Esophagus squamous epithelium (tissue), 5 donors: ENCODE measurements around the gene IL22RA1. TPM values are rescaled to one million over a fixed set of nuclear protein-coding genes. Genes with fewer than 3 reads are reported as not detected.

Source experiments
- DNase-seq: peaks from one replicate; lab custom pipeline; 2025; lab: John Stamatoyannopoulos, UW
- H3K27ac ChIP-seq, 4 donors: fragments of 200-600 bp; sonication (generic); one replicate each; pipeline ENCODE4 v1.5.1; 2016 to 2019; ENCODE audit warnings: mild to moderate bottlenecking in 1 of 4
- H3K27me3 ChIP-seq, 4 donors: fragments of 200-600 bp; sonication (generic); 1 replicate in 3 of 4; 2 replicates in 1 of 4; pipeline versions ENCODE4 v1.5.1 to v1.6.0; 2017 to 2021; ENCODE audit warnings: antibody characterized with exemption in 1 of 4
- H3K36me3 ChIP-seq, 3 donors: fragments of 200-600 bp; sonication (generic); one replicate each; pipeline ENCODE4 v1.5.1; 2016 to 2019
- H3K4me1 ChIP-seq, 3 donors: fragments of 200-600 bp; sonication (generic); one replicate each; pipeline ENCODE4 v1.5.1; 2017 to 2019
- H3K4me3 ChIP-seq, 4 donors: fragments of 200-600 bp; sonication (generic); 1 replicate in 3 of 4; 2 replicates in 1 of 4; pipeline ENCODE4 v1.5.1; 2016 to 2019; ENCODE audit warnings: mild to moderate bottlenecking in 2 of 4, moderate library complexity in 1 of 4
- H3K9me3 ChIP-seq, 3 donors: fragments of 200-600 bp; sonication (generic); one replicate each; pipeline ENCODE4 v1.5.1; 2016 to 2019
- CTCF ChIP-seq, 6 experiments: fragments of 450-650 bp in 4 of 6; fragments of 200-600 bp in 2 of 6; sonication (generic) in 2 of 6; IDR thresholded peaks; one replicate each; pipeline ENCODE4 v1.5.1; 2016 to 2019; ENCODE audit warnings: antibody characterized with exemption in 6 of 6, mild to moderate bottlenecking in 4 of 6, moderate library complexity in 4 of 6
- POLR2A ChIP-seq, 4 donors: fragments of 450-650 bp; IDR thresholded peaks; one replicate each; pipeline ENCODE4 v1.6.1; 2017; ENCODE audit warnings: antibody characterized with exemption in 4 of 4, mild to moderate bottlenecking in 4 of 4, moderate library complexity in 3 of 4
- WGBS, 2 donors: methylation state at CpG; one replicate each; pipeline ENCODE4 v1.1.5; 2018; 5-methylcytosine and 5-hydroxymethylcytosine counted together
- intact Hi-C: fragments of 100-400 bp; cut with DNase I; formaldehyde crosslinking; loops from one replicate; pipeline ENCODE4 v1.15.0; 2022
- total RNA-seq, 4 donors: library from RNA; depleted of rRNA; stranded (reverse); fragments of >200 nt; gene quantifications; one replicate each; pipeline ENCODE4 v1.1.0, GENCODE V29; 2016
- donor health status: DM: yes; HTN: yes; CAD: no.

IL22RA1 gene
- total RNA-seq, 4 donors from 2014 or later = 3.6 to 16.0 (median 10.5) TPM

DNA sequence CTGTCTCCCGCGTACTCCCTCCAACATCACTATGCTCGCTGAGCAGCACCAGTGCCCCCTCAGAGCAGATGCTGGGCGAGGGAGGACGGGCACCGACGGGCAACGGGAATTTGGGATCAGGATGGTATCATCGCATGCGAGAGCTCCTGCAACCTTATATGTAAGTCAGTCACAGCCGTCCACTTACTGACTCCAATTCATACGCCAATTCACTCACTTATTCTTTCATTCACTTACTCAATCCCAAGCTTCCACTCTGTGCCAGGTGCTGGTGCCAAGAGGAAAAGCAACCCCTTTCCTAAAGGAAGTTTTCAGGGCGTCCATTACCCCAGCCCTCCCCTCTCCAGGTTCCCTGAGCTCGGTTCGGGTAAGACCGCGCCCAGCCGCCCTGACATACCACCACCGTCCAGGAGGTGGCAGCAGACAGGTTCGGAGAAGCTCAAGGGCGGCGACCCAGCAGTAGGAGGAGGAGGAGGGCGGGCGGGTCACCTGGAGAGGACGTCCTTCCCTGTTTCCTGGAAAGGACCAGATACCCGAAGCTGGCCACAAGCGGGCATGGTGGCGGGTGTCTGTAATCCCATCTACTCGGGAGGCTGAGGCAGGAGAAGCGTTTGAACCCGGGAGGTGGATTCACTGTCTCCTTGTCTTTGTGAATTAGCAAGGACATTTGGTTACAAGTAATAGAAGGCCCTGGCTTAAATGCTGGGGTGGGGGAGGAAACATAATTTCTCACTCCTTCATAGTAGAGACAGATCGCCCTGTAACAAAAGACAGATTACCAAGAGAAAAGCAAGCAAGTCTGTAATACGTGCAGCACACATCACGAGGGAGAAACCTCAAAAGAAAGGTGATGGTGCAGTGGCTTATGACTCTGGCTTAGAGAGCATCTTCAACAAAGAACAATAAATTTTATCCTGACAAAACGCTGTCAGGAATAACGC lies 7.6 kb upstream of the IL22RA1 start:
- intact Hi-C loops = no loop called here
- peak; percentile 40 for DNase-seq

GRCh38 chr1:24149866-24150233 lies 6.9 kb upstream of the IL22RA1 start:
- H3K36me3 ChIP-seq = no peaks in the 10 kb centered on the region
- DNase-seq = no peak
- peaks cover 0 to 29% (median 0%) of the 10 kb centered on the region in 4 donors for H3K27me3 ChIP-seq
- intact Hi-C loops = no loop called here
- peak overlapping the region; percentile 11 to 81 (median 74) for H3K27ac ChIP-seq
- peak overlapping the region in 3 of 4 donors; percentile 31 to 41 (median 35) for H3K4me3 ChIP-seq
- H3K9me3 ChIP-seq = no peaks in the 10 kb centered on the region
- peaks cover 0 to 24% (median 5%) of the 10 kb centered on the region in 3 donors for H3K4me1 ChIP-seq
- TF ChIP-seq CTCF (IDR thresholded peaks at IDR 0.05) = no peak
- no peak for TF ChIP-seq POLR2A (IDR thresholded peaks at IDR 0.05)
- 31 to 32% methylated on average over 5 of the region's 5 CpGs for WGBS, 2 donors

More for the DNA sequence above, 7.6 kb upstream of the IL22RA1 start:
- H3K9me3 ChIP-seq = no peaks in the 10 kb centered on the region
- peak; percentile 79 to 97 (median 94) for TF ChIP-seq CTCF (IDR thresholded peaks at IDR 0.05)
- no peak for TF ChIP-seq POLR2A (IDR thresholded peaks at IDR 0.05)
- 12 to 19% methylated on average over 16 to 21 of the region's 36 CpGs for WGBS, 2 donors
- peak overlapping the region in 3 of 4 donors; percentile 31 to 41 (median 35) for H3K4me3 ChIP-seq
- H3K27me3 ChIP-seq = peaks cover 0 to 29% (median 0%) of the 10 kb centered on the region in 4 donors
- H3K4me1 ChIP-seq = peaks cover 0 to 24% (median 5%) of the 10 kb centered on the region in 3 donors
- no peaks in the 10 kb centered on the region for H3K36me3 ChIP-seq
- peak overlapping the region; percentile 11 to 81 (median 74) for H3K27ac ChIP-seq

DNA sequence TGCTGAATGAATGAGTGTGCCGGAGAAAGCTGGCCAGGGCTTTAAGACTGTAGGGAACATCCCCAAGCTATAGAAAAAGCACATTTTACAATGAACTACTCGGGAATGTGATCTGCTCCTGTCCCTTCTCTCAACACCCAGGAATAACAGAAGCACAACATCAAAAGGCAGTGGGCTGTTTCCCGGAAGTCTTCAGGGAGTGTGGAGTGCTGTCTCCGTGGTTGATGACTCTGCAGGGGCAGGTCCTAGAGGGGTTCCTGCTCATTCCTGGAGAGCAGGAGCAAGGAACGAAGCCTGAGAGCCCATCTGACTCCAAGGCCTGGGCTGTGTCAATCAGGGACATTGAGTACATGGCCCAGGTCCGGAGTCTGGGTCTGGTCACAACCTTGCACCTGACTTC lies 4.9 kb upstream of the IL22RA1 start:
- WGBS, 2 donors = 63 to 67% methylated on average over 5 of the region's 6 CpGs

DNA sequence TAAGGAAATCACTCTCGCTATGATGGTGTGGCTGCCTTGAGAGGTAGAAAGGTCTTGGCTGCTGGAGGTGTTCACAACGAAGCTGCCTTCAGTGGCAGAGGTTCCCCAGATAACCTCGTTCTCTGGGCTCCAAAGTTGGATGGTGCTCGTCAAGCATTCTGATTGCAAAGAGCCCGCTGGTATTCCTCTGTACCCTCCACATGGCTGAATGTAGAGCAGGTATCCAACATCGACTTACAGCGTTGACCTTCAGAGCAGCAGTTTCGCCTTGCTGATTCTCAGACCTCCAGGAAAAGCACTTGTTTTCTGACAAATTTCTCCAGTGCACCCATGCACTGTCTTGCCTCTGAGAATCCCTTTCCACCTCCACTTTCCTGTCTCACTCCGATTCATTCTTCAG lies 4.3 kb upstream of the IL22RA1 start:
- intact Hi-C loops = no loop called here

More for the DNA sequence above, 4.9 kb upstream of the IL22RA1 start:
- H3K27ac ChIP-seq = no peak overlapping the region
- no peaks in the 10 kb centered on the region for H3K36me3 ChIP-seq
- TF ChIP-seq CTCF (IDR thresholded peaks at IDR 0.05) = no peak
- TF ChIP-seq POLR2A (IDR thresholded peaks at IDR 0.05) = no peak
- H3K4me1 ChIP-seq = peaks cover 7 to 40% (median 9%) of the 10 kb centered on the region in 3 donors
- intact Hi-C loops = no loop called here
- H3K4me3 ChIP-seq = no peak overlapping the region
- peaks cover 0 to 22% (median 0%) of the 10 kb centered on the region in 4 donors for H3K27me3 ChIP-seq
- DNase-seq = no peak
- no peaks in the 10 kb centered on the region for H3K9me3 ChIP-seq

More for the DNA sequence above, 4.3 kb upstream of the IL22RA1 start:
- 84 to 89% methylated on average over 9 of the region's 9 CpGs for WGBS, 2 donors
- H3K4me1 ChIP-seq = peaks cover 9 to 46% (median 10%) of the 10 kb centered on the region in 3 donors
- H3K4me3 ChIP-seq = no peak overlapping the region
- no peak overlapping the region for H3K27ac ChIP-seq
- TF ChIP-seq POLR2A (IDR thresholded peaks at IDR 0.05) (no peak), CTCF (IDR thresholded peaks at IDR 0.05) (no peak)
- H3K36me3 ChIP-seq = no peaks in the 10 kb centered on the region
- no peaks in the 10 kb centered on the region for H3K9me3 ChIP-seq
- DNase-seq = no peak
- H3K27me3 ChIP-seq = peaks cover 0 to 20% (median 0%) of the 10 kb centered on the region in 4 donors
